Activated naive CD4-positive, alpha-beta T cell treated with anti-CD3 and anti-CD28 coated beads for 36 hours (primary cell): ENCODE data around the gene ABLIM2. TPM values are rescaled to one million over a fixed set of nuclear protein-coding genes. Genes with fewer than 3 reads are reported as not detected.
A peak's percentile ranks its signal among the peaks of the same experiment; 100 is the strongest.

Experiments used
- CTCF ChIA-PET: fragments of 350-600 bp; sonication (Branson Sonifier 250); formaldehyde crosslinking; loops from one replicate; lab custom pipeline; 2021; ENCODE audit warnings: antibody characterized with exemption; lab: Charles Lee
- DNase-seq: peaks from one replicate; pipeline ENCODE4 v3.0.0-alpha.2; 2020
- H3K27ac Mint-ChIP-seq: one replicate; pipeline ENCODE4 v1.8.0; 2021; ENCODE audit warnings: mild to moderate bottlenecking, mixed read lengths
- H3K27me3 Mint-ChIP-seq: one replicate; pipeline ENCODE4 v1.8.0; 2021; ENCODE audit warnings: low read depth, mixed read lengths
- H3K36me3 Mint-ChIP-seq: one replicate; pipeline ENCODE4 v1.8.0; 2021; ENCODE audit warnings: low read depth, mixed read lengths
- H3K4me1 Mint-ChIP-seq: one replicate; pipeline ENCODE4 v1.8.0; 2021; ENCODE audit warnings: low read depth, mixed read lengths
- H3K4me3 Mint-ChIP-seq: one replicate; pipeline ENCODE4 v1.8.0; 2021; ENCODE audit warnings: mild to moderate bottlenecking, moderate library complexity, mixed read lengths
- H3K9me3 Mint-ChIP-seq: one replicate; pipeline ENCODE4 v1.8.0; 2021; ENCODE audit warnings: mixed read lengths
- intact Hi-C: fragments of 100-400 bp; cut with micrococcal nuclease; formaldehyde crosslinking; loops from one replicate; pipeline ENCODE4 v1.15.1; 2023
- total RNA-seq, 2 experiments: library from RNA; stranded (reverse); gene quantifications; one replicate each; pipeline ENCODE4 v1.2.3, GENCODE V29; 2021

Gene ABLIM2
- total RNA-seq, 2 experiments from 2014 or later: 0.22 to 0.24 TPM

DNA sequence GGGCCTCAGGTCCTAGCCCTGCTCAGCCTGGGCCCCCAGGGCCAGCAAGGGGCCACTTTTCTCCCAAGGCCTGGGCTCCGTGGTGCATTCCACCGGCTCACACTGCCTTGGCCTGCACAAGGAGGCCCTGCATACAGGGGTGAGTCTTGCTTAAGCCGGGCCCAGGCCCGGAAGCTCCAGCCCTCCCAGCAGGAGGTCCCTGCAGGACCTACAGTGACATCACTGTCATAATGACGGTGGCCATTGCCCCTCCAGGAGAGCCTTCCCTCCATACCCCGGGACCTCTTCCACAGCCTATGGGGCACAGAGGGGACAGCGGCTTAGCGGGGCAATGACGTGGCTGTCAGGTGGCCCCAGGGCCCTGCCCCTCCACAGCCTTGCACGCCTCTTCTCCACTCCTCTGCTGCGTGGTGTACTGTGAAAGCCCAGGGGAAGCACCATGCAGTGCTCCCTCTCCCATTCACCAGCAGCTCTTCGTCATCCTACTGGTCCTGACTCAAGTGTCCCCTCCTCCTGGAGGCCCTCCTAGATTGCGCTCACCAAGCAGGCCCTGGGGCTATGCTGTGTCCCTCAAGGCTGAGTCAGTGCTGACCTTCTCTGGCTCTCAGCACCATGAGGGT is 186.6 kb downstream of the ABLIM2 start:
- DNase-seq: peak; percentile 40
- intact Hi-C loops: no loop called here
- H3K4me3 Mint-ChIP-seq: peak overlapping the region; percentile 91
- peaks cover 51% of the 10 kb centered on the region for H3K4me1 Mint-ChIP-seq
- peaks cover 11% of the 10 kb centered on the region for H3K36me3 Mint-ChIP-seq
- CTCF ChIA-PET: interaction anchor here (1.2 to 1.8 kb wide), 2 partner anchors 15 to 167 kb away, joined by 3 to 6 read pairs; no protein-coding TSS in a partner anchor
- no peaks in the 10 kb centered on the region for H3K27me3 Mint-ChIP-seq
- peak overlapping the region; percentile 99 for H3K27ac Mint-ChIP-seq
- no peaks in the 10 kb centered on the region for H3K9me3 Mint-ChIP-seq

DNA sequence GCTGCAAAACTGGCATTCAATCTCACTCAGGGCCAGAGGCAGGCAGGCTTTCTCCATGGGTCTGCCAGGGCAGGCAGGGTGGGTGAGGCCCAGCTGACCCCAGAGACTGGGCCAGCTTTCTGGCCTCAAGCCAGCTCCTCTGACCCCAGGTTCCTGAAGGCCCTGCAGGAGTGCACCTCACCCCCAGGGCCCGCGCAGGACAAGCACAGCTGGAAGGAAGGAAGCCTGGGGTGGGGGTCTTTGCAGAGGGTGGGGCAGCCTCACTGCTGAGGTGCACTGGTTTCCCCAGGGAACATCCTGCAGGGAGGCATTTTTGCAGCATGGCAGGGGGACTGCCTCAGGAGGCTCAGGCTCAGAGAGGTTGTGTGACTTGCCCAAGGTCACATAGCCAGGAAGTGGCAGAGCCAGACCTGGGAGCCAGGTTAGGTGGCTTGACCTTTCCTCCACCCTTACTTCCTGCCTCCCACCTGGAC is 187.4 kb downstream of the ABLIM2 start:
- no peaks in the 10 kb centered on the region for H3K9me3 Mint-ChIP-seq
- peaks cover 51% of the 10 kb centered on the region for H3K4me1 Mint-ChIP-seq
- intact Hi-C loops: no loop called here
- peaks cover 11% of the 10 kb centered on the region for H3K36me3 Mint-ChIP-seq
- CTCF ChIA-PET: interaction anchor here (0.5 to 4.0 kb wide), 3 partner anchors 16 to 222 kb away, joined by 3 to 16 read pairs (median 3); no protein-coding TSS in a partner anchor
- peak; percentile 27 for DNase-seq
- H3K27ac Mint-ChIP-seq: peak overlapping the region; percentile 99
- no peaks in the 10 kb centered on the region for H3K27me3 Mint-ChIP-seq
- H3K4me3 Mint-ChIP-seq: peak overlapping the region; percentile 91

DNA sequence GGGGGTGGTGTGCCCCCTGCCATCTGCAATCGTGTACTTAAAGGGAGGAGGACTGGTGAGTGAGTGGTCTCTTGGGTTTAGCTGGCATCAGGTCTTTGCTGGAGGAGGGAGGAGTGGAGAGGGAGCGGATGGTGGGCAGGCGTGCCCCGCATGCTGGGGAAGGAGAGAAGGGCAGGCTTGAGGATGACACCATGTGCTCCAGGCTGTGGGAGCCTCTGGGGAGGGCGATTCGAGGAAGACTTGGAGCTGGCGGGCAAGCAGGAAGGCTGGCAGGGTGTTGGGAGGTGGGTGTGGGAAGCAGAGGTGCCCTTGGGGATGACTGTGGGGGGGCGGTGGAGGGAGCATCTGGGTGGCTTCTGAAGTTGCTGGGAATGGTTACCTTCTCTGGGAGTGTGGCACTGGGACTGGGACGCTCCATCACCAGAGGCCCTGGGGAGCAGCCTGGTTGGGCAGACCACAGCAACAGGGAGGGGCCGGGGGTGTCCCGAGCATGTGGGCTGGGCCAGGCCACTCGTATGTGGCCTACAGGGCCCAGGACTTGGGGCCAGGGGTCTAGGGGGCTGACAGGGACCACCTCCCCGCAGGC is 188.2 kb downstream of the ABLIM2 start:
- H3K27me3 Mint-ChIP-seq: no peaks in the 10 kb centered on the region
- DNase-seq: no peak
- intact Hi-C loops: no loop called here
- CTCF ChIA-PET: interaction anchor here (0.5 to 4.0 kb wide), 3 partner anchors 17 to 221 kb away, joined by 3 to 16 read pairs (median 4); partner anchors contain the start of gene AFAP1
- H3K27ac Mint-ChIP-seq: peak overlapping the region; percentile 99
- peak overlapping the region; percentile 91 for H3K4me3 Mint-ChIP-seq
- H3K4me1 Mint-ChIP-seq: peaks cover 54% of the 10 kb centered on the region
- H3K36me3 Mint-ChIP-seq: peaks cover 11% of the 10 kb centered on the region
- no peaks in the 10 kb centered on the region for H3K9me3 Mint-ChIP-seq

- H3K36me3 Mint-ChIP-seq: peaks cover 11% of the 10 kb centered on the region
- H3K4me3 Mint-ChIP-seq: peak overlapping the region; percentile 2
- peak overlapping the region; percentile 74 for H3K27ac Mint-ChIP-seq
- H3K9me3 Mint-ChIP-seq: no peaks in the 10 kb centered on the region
- no peaks in the 10 kb centered on the region for H3K27me3 Mint-ChIP-seq
- no peak for DNase-seq
- H3K4me1 Mint-ChIP-seq: peaks cover 68% of the 10 kb centered on the region
- CTCF ChIA-PET: interaction anchor here (0.8 to 4.0 kb wide), 5 partner anchors 9 to 166 kb away, joined by 3 to 16 read pairs (median 5); no protein-coding TSS in a partner anchor
- intact Hi-C loops: no loop called here
Observed at GRCh38 chr4:7968262-7968896, 190.2 kb downstream of the ABLIM2 start.

DNA sequence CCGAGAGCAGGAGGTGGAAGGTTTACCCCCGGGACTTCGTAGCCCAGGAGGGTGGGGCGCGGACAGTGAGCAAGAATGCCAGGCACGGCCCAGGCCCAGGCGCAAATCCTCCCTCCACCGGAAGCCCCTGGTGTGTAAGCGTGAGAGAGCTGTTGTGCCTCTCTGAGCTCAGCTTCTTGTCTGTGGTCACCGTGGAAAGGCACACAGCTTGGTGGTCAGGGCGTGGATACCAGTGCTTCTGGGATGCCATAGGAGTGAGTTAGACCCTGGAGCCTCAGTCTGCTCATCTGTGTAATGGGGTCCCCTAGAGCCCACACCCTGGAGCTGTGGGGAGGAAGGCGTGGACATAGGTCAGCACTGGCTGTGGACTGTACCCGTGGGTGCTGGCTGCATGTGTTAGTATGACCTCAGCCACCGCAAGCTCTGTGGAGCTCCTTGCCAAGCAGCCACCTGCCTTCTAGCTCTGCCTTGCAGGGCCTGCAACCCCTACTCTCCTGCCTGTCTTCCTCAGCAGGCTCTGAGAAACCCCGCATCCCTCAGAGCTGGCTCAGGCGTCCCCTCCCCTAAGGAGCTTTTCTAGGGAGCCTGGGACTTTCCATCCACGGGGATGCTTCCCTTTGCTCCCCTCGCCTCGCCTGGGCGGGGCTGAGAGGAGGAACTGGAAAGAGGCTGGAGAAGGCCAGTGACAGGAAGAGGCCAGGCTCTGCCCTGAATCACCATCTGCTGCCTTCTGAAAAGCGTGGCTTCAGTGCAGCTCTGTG is 190.9 kb downstream of the ABLIM2 start:
- DNase-seq: no peak
- Mint-ChIP-seq H3K4me3 (no peak overlapping the region), H3K9me3 (no peaks in the 10 kb centered on the region), H3K36me3 (peaks cover 10% of the 10 kb centered on the region), H3K27ac (peak overlapping the region; percentile 74), H3K27me3 (no peaks in the 10 kb centered on the region), H3K4me1 (peaks cover 62% of the 10 kb centered on the region)
- CTCF ChIA-PET: interaction anchor here (0.7 to 4.0 kb wide), 6 partner anchors 10 to 165 kb away, joined by 3 to 16 read pairs (median 4); no protein-coding TSS in a partner anchor
- intact Hi-C loops: no loop called here

DNA sequence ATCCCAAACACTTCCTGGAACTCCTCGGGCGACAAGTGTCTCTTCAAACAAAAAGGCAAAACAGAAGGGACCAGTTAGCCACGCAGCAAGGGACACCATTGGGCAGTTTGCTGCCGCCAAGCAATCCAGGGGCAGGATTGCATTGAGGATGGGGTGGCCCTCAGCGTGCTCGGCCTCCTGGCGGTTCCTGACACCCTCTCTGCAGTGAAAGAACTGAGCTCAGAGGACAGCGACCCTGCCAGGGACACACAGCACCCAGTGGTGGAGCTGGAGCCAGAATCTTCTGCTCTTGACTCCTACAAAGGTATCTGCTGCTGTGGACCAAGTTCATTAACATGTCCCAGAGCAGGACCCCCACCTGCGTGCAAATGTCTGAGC is 191.6 kb downstream of the ABLIM2 start:
- Mint-ChIP-seq H3K36me3 (peaks cover 4% of the 10 kb centered on the region), H3K27ac (peak overlapping the region; percentile 30), H3K4me3 (no peak overlapping the region), H3K4me1 (peaks cover 58% of the 10 kb centered on the region), H3K9me3 (no peaks in the 10 kb centered on the region), H3K27me3 (no peaks in the 10 kb centered on the region)
- intact Hi-C loops: no loop called here
- CTCF ChIA-PET: interaction anchor here (0.7 to 1.1 kb wide), 3 partner anchors 123 to 165 kb away, joined by 3 to 5 read pairs (median 3); no protein-coding TSS in a partner anchor
- DNase-seq: no peak

GRCh38 chr4:7966281-7967062 is 192.1 kb downstream of the ABLIM2 start:
- H3K4me3 Mint-ChIP-seq: no peak overlapping the region
- intact Hi-C loops: no loop called here
- H3K4me1 Mint-ChIP-seq: peaks cover 58% of the 10 kb centered on the region
- H3K27ac Mint-ChIP-seq: peak overlapping the region; percentile 63
- CTCF ChIA-PET: no interaction called here
- no peak for DNase-seq
- H3K9me3 Mint-ChIP-seq: no peaks in the 10 kb centered on the region
- peaks cover 4% of the 10 kb centered on the region for H3K36me3 Mint-ChIP-seq
- H3K27me3 Mint-ChIP-seq: no peaks in the 10 kb centered on the region

DNA sequence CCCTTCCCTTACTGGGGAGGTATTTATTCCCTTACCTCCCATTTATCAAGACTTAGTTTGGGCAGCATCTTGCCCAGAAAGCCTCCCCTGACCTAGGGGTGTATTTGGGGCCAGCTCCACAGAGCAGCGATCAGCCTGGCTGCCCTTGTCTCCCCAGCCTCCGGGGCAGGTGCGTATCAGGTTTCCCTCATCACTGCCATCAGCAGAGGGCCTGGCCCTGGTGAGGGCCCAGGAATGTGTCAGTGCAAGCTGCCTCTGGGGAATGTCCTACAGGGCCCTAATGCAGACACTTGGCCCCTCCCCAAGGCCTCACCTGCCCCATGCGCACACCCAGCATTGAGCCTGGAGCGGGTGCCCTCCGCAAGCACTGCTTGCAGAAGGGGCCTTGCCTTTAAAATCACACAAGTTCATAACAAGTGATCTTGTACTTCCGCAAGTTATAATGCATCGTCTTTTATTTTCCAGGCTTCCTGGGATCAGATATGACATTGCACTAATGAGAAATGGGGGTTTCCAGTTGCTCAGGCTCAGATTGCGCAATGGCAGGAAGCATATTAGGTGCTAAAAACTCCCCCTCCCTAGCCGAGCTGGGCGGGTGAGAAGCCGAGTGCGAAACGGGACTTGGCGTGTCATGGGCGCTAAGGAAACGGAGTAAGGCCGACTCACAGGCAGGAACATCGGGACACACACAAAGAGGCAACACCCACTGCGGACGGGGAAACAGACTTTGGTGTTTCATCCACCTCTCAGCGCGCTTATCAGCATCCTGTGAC is 193.5 kb downstream of the ABLIM2 start:
- DNase-seq: peak; percentile 81
- Mint-ChIP-seq H3K4me1 (peaks cover 59% of the 10 kb centered on the region), H3K36me3 (peaks cover under 1% of the 10 kb centered on the region), H3K27me3 (no peaks in the 10 kb centered on the region), H3K4me3 (no peak overlapping the region), H3K9me3 (no peaks in the 10 kb centered on the region), H3K27ac (peak overlapping the region; percentile 57)
- CTCF ChIA-PET: interaction anchor here (1.0 to 1.3 kb wide), 4 partner anchors 21 to 29 kb away, joined by 3 to 5 read pairs (median 4); partner anchors contain the start of gene AFAP1
- intact Hi-C loops: loop anchor here (1.0 to 5.0 kb wide), 4 partner anchors 22 to 206 kb away; no protein-coding TSS in a partner anchor

- Mint-ChIP-seq H3K36me3 (no peaks in the 10 kb centered on the region), H3K9me3 (no peaks in the 10 kb centered on the region), H3K27ac (peak overlapping the region; percentile 57), H3K4me1 (peaks cover 56% of the 10 kb centered on the region), H3K27me3 (no peaks in the 10 kb centered on the region), H3K4me3 (no peak overlapping the region)
- peak; percentile 75 for DNase-seq
- CTCF ChIA-PET: interaction anchor here (1.1 to 1.6 kb wide), 4 partner anchors 22 to 162 kb away, joined by 3 to 5 read pairs (median 4); no protein-coding TSS in a partner anchor
- intact Hi-C loops: loop anchor here (1.0 to 5.0 kb wide), 4 partner anchors 23 to 205 kb away; no protein-coding TSS in a partner anchor
Observed at GRCh38 chr4:7964459-7964858, 194.2 kb downstream of the ABLIM2 start.

DNA sequence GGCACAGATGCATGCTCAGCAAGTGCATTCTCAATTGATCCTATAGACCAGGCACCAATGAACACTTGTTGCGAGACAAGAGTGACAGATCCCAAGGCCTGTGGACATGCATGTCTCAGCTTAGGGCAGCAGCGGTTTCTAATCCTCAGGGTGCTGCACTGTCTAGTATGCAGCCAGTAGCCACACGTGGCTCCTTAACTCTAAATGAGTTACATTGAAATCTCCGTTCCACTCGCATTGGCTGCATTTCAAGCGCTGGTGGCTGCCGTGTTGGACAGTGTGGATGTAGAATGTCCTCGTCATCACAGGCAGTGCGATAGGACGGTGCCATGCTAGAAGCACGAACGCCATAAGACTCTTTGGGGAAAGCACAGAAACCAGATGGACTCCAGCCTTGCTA is 194.9 kb downstream of the ABLIM2 start:
- no peak overlapping the region for H3K27ac Mint-ChIP-seq
- no peaks in the 10 kb centered on the region for H3K27me3 Mint-ChIP-seq
- intact Hi-C loops: loop anchor here (1.0 to 5.0 kb wide), 4 partner anchors 24 to 204 kb away; no protein-coding TSS in a partner anchor

More for the DNA sequence above, 194.9 kb downstream of the ABLIM2 start:
- Mint-ChIP-seq H3K36me3 (no peaks in the 10 kb centered on the region), H3K9me3 (no peaks in the 10 kb centered on the region), H3K4me1 (peaks cover 56% of the 10 kb centered on the region), H3K4me3 (no peak overlapping the region)
- CTCF ChIA-PET: interaction anchor here (0.6 to 1.6 kb wide), 3 partner anchors 22 to 161 kb away, joined by 3 to 4 read pairs (median 3); no protein-coding TSS in a partner anchor
- no peak for DNase-seq
